Kidney (tissue), 14 donors: Measurements from ENCODE around the gene MAP3K13. TPM values are rescaled to one million over a fixed set of nuclear protein-coding genes. Genes with fewer than 3 reads are reported as not detected.
"Not testable (repeated sequence)": the region's sequence is repeated elsewhere in the genome, so short reads cannot be mapped to it uniquely, and the experiment has no call there.

ENCODE experiments used
- DNase-seq, 5 donors: peaks; one replicate each; pipeline ENCODE4 v3.0.0-alpha.2; 2013 to 2020
- FAIRE-seq: peaks from 2 replicates; lab custom pipeline; 2012; peaks lifted over from hg19 to GRCh38; lab: Jason Lieb, UNC
- H3K27ac ChIP-seq, 2 donors: one replicate each; pipeline ENCODE4 v1.7.0; 2013; ENCODE audit warnings: low read depth in 2 of 2, low read length in 2 of 2, inconsistent platforms in 1 of 2
- H3K27me3 ChIP-seq: one replicate; pipeline ENCODE4 v1.7.1; 2013; ENCODE audit warnings: low read length, inconsistent platforms; ENCODE audit not compliant: control insufficient read depth, insufficient read depth
- H3K36me3 ChIP-seq, 3 donors: one replicate each; pipeline versions ENCODE4 v1.7.0 to v1.7.1; 2013; ENCODE audit warnings: low read length in 3 of 3, control low read depth in 1 of 3, inconsistent platforms in 1 of 3; ENCODE audit not compliant: insufficient read depth in 3 of 3, control insufficient read depth in 2 of 3
- H3K4me1 ChIP-seq, 3 donors: one replicate each; pipeline versions ENCODE4 v1.7.0 to v1.7.1; 2013; ENCODE audit warnings: low read length in 3 of 3, inconsistent platforms in 1 of 3, low read depth in 1 of 3; ENCODE audit not compliant: control insufficient read depth in 2 of 3, insufficient read depth in 2 of 3
- H3K4me3 ChIP-seq, 3 donors: one replicate each; pipeline versions ENCODE4 v1.7.0 to v1.8.1; 2013; ENCODE audit warnings: low read length in 3 of 3, control low read depth in 1 of 3, inconsistent platforms in 1 of 3
- H3K9ac ChIP-seq, 3 donors: one replicate each; pipeline versions ENCODE4 v1.7.0 to v1.7.1; 2013; ENCODE audit warnings: low read length in 3 of 3, control low read depth in 1 of 3, inconsistent platforms in 1 of 3
- H3K9me3 ChIP-seq, 3 donors: one replicate each; pipeline versions ENCODE4 v1.7.0 to v1.7.1; 2013; ENCODE audit warnings: low read length in 3 of 3, control low read depth in 1 of 3, inconsistent platforms in 1 of 3; ENCODE audit not compliant: control insufficient read depth in 2 of 3, insufficient read depth in 1 of 3
- intact Hi-C: fragments of 100-400 bp; cut with DNase I; formaldehyde crosslinking; loops from one replicate; pipeline ENCODE4 v1.11.1; 2022
- polyA plus RNA-seq: library from polyadenylated mRNA; stranded (reverse); fragments of 350-450 nt; fragmentation: Illumina TruSeq; extraction: RNeasy Lipid Tissue Mini Kit (QIAGEN cat#74804); gene quantifications from one replicate; pipeline ENCODE4 v1.2.3, GENCODE V29; 2014; ENCODE audit warnings: low read depth, low replicate concordance; ENCODE audit not compliant: insufficient read depth
- total RNA-seq: library from RNA; stranded (reverse); fragmentation: NEBNext Ultra II Directional; extraction: Animal tissue kit (Norgen Biotek cat#: 25700); gene quantifications from one replicate; pipeline ENCODE4 v1.2.1, GENCODE V29; 2021
- TF ChIP-seq, protein P1 (sequence below): IDR thresholded peaks from 3 replicates; pipeline ENCODE4 v1.5.1; 2012; ENCODE audit warnings: mild to moderate bottlenecking, moderate library complexity, borderline replicate concordance; ENCODE audit not compliant: insufficient read depth; ENCODE audit errors: extremely low read depth
- donor health status: control.
- donor health status: control.
- donor health status: control.
- donor health status: control.
- donor health status: control.
- donor health status: DM: yes; HTN: yes; CAD: no.
- donor health status: Normal renal cell carcinoma (clear cell type).

The MAP3K13 gene
- total and polyA plus RNA-seq, 2 donors from 2014 or later, result 33.0 to 44.1 TPM

- FAIRE-seq (no peak), DNase-seq (no peak)
- Histone ChIP-seq H3K9me3 (no peaks in the 10 kb centered on the region), H3K9ac (no peak overlapping the region), H3K4me3 (no peak overlapping the region), H3K4me1 (no peaks in the 10 kb centered on the region), H3K36me3 (peaks cover 2 to 43% (median 23%) of the 10 kb centered on the region in 3 donors), H3K27me3 (no peaks in the 10 kb centered on the region), H3K27ac (no peak overlapping the region)
- intact Hi-C loops, result no loop called here
- TF ChIP-seq, protein P1, sequence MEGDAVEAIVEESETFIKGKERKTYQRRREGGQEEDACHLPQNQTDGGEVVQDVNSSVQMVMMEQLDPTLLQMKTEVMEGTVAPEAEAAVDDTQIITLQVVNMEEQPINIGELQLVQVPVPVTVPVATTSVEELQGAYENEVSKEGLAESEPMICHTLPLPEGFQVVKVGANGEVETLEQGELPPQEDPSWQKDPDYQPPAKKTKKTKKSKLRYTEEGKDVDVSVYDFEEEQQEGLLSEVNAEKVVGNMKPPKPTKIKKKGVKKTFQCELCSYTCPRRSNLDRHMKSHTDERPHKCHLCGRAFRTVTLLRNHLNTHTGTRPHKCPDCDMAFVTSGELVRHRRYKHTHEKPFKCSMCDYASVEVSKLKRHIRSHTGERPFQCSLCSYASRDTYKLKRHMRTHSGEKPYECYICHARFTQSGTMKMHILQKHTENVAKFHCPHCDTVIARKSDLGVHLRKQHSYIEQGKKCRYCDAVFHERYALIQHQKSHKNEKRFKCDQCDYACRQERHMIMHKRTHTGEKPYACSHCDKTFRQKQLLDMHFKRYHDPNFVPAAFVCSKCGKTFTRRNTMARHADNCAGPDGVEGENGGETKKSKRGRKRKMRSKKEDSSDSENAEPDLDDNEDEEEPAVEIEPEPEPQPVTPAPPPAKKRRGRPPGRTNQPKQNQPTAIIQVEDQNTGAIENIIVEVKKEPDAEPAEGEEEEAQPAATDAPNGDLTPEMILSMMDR, result no peak
These were observed 110.4 kb downstream of the MAP3K13 start for GRCh38 chr3:185473290-185473815.

- H3K9me3 ChIP-seq, intact Hi-C loops, H3K4me3 ChIP-seq, H3K27ac ChIP-seq, DNase-seq, H3K27me3 ChIP-seq, H3K4me1 ChIP-seq, FAIRE-seq, H3K9ac ChIP-seq: not testable (repeated sequence)
- peaks cover 4 to 39% (median 20%) of the 10 kb centered on the region in 3 donors for H3K36me3 ChIP-seq
These were observed 112.0 kb downstream of the MAP3K13 start for GRCh38 chr3:185474922-185475321.

DNA sequence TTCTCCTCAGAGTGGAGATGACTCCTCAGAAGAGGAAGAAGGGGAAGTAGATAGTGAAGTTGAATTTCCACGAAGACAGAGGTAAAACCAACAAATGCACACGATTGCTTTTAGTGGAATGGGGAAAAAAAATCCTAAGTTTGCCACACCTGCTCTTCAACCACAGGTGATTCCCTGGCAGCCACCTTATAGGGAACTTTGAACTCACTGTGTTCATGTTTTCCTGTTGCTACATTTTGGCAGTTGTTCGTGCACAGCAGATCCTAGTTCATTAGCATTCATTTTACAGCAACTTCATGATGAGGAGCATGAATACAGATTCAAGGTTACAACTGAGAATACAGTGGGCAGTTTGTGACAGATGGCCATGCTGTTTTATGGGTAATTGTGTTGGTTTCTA lies 114.4 kb downstream of the MAP3K13 start:
- DNase-seq (no peak), FAIRE-seq (no peak)
- intact Hi-C loops, result no loop called here
- Histone ChIP-seq H3K4me1 (no peaks in the 10 kb centered on the region), H3K9me3 (no peaks in the 10 kb centered on the region), H3K27me3 (no peaks in the 10 kb centered on the region), H3K4me3 (no peak overlapping the region), H3K36me3 (peaks cover 4 to 55% (median 29%) of the 10 kb centered on the region in 3 donors), H3K27ac (no peak overlapping the region), H3K9ac (no peak overlapping the region)
- TF ChIP-seq, protein P1, result no peak

DNA sequence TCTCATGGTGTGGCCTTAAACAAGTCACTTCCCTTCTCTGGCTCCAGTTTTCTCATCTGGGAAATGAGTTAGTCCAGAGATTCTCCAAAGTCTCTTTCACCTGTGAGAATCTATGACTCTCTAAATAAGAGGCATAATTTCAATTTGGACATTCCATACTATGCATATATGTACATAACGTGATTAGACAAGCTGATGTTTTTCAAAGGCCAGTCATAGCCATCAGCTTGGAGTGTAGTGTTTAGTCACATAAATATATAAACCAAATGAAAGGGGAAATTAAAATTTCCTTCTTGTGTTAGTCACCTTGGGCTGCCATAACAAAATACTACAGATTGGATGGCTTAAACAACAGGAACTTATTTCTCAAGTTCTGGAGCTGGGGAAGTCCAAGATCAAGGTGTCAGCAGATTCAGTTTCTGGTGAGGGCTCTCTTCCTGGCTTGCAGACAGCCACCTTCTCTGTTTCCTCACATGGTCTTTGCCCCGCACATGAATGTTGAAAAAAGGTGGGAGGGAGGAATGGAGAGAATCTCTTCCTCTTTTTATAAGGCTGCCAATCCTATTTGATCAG lies 116.5 kb downstream of the MAP3K13 start:
- H3K9me3 ChIP-seq, result no peaks in the 10 kb centered on the region
- H3K4me1 ChIP-seq, result no peaks in the 10 kb centered on the region
- no peaks in the 10 kb centered on the region for H3K27me3 ChIP-seq
- DNase-seq (no peak), FAIRE-seq (no peak)
- intact Hi-C loops, result no loop called here
- H3K4me3 ChIP-seq, result no peak overlapping the region
- H3K36me3 ChIP-seq, result peaks cover 4 to 41% (median 19%) of the 10 kb centered on the region in 3 donors
- H3K9ac ChIP-seq, result no peak overlapping the region
- H3K27ac ChIP-seq, result no peak overlapping the region
- TF ChIP-seq, protein P1, result no peak
